NCI-H128 (cell line): ENCODE results near the gene UVRAG.
A peak's percentile ranks its signal among the peaks of the same experiment; 100 is the strongest.

Experiments used
- DNase-seq: peaks from one replicate; lab custom pipeline; 2025; ENCODE audit not compliant: unreplicated experiment; lab: John Stamatoyannopoulos, UW

UVRAG gene

GRCh38 chr11:75802913-75803820 is 11.8 kb upstream of the UVRAG start:
- DNase-seq = peak; percentile 42

GRCh38 chr11:75809111-75809510 is 5.9 kb upstream of the UVRAG start:
- DNase-seq = no peak

DNA sequence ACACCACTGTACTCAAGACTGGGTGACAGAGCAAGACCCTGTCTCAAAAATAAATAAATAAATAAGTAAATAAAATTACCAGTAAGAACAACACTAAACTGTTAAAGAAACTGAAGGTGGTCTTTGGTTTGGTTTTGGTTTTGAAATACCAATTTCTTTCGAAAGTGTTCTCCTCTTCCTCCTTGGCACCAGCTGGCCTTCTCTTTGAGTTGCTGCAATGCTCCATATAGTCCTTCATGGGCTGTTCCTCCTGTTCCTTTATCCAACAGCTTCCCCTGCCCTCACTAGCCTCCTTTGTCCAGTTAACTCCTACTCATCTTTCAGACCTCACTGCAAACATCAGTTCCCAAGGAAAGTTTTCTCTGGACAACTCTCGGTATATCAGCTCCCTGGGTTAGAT is 5.0 kb upstream of the UVRAG start:
- no peak for DNase-seq

- DNase-seq = no peak
Observed at GRCh38 chr11:75810637-75811390, 4.2 kb upstream of the UVRAG start.

GRCh38 chr11:75811485-75811884 is 3.5 kb upstream of the UVRAG start:
- no peak for DNase-seq

DNA sequence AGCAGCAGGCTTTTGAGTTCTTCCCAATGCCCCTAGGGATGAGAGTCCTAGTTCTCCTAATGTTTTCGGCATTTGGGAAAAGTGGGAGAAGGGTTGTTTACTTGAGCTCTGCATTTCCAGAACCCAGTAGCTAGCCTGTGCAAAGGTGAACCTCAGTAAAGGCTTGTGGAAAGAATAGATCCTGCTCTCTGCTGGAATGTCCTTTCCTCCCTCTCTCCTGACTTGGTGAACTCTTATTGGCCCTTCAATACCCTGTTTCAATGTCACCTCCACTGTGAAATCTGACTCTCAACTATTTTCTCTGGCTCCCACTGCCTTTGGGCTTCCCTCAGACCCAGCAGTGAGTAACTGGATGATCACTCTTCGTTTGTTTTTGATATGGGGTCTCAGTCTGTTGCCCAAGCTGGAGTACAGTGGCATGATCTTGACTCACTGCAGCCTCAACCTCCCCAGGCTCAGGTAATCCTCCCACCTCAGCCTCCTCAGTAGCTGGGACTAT is 2.4 kb upstream of the UVRAG start:
- no peak for DNase-seq

GRCh38 chr11:75813124-75813523 is 1.9 kb upstream of the UVRAG start:
- DNase-seq = no peak

GRCh38 chr11:75813622-75814039 is 1.4 kb upstream of the UVRAG start:
- no peak for DNase-seq

- no peak for DNase-seq
Observed at GRCh38 chr11:75814363-75814676, 690 bp upstream of the UVRAG start.

GRCh38 chr11:75815345-75816168 is 547 bp downstream of the UVRAG start:
- no peak for DNase-seq

DNA sequence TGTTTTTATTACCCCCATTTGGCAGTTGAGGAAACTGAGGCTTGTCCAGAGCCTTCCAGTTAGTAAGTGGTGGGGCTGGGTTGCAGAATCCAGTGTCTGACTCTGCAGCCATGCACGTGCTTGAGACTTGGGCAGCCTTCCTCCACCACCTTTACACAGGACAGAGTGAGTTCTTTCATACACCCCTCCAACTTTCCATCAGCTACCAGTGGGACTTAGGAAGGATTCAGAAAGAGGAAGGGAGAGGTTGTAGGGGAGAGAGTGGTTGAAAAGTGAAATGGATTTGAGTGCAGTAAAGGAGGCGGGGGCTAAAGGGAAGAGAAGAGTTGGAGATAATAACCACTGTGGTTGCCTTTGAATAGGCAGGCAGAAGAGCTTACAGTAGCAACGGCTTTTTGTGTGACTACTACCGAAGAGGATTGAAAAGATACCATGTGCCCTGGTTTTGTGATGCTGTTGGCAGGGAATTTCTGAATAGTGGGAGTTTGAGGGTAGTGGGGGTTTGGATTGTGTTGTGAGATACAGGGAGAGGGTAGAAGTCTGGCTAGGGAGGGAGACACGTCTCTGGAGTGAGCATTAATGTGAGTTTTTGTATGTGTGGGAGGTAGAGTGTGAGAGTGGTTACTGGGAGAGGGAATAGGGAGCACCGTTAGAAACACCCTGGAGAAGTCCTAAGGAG is 1.7 kb downstream of the UVRAG start:
- DNase-seq = no peak

DNA sequence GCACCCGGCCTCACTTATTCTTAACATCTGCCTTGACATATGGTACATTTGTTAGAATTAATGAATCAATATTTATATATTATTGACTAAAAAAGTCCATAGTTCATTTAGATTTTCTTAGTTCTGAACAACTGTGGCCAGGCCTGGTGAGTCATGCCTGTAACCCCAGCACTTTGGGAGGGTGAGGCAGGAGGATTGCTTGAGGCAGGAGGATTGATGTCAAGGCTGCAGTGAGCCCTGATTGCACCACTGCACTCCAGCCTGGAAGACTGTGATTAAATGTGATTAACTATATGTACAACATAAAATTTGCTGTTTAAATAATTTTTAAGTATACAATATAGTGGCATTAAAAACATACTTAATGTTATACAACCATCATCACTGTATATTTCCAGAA is 5.6 kb downstream of the UVRAG start:
- DNase-seq = no peak

- no peak for DNase-seq
Observed at GRCh38 chr11:75821202-75821601, 6.2 kb downstream of the UVRAG start.

DNA sequence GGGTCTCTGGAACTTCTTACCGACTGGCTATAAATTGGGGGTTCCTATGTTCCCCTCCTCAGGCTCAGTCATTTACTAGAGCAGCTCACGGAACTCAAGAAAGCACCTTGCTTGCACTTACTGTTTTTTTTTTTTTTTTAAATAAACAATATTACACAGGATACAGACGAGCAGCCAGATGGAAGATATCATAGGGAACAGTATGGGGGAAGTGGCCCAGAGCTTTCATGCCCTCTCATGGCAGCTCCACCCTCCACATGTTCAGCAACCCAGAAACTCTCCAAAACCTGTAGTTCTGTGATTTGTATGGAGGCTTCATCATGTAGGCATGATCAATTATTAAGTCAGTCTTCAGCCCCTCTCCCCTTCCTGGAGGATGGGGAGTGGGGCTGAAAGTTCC is 7.5 kb downstream of the UVRAG start:
- no peak for DNase-seq

- no peak for DNase-seq
Observed at GRCh38 chr11:75823415-75823814, 8.4 kb downstream of the UVRAG start.

DNA sequence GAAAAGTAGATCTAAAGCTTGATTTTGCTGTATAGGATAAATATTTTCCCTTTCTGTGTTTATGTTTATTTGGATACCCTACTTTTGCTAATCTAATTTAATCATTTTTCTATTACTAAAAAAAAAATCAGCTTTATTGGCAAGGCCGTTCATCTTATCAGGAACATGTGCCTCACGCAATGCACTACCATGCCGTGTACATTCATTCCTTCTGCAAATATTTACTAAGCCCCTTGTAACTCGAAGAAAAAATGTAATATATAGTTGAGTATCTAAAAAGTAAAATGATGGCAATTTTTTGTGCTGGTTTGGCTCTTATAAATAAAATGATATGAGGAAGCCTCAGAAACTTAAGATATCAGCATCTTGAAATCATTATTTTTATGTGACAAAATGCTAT is 8.9 kb downstream of the UVRAG start:
- DNase-seq = no peak

DNA sequence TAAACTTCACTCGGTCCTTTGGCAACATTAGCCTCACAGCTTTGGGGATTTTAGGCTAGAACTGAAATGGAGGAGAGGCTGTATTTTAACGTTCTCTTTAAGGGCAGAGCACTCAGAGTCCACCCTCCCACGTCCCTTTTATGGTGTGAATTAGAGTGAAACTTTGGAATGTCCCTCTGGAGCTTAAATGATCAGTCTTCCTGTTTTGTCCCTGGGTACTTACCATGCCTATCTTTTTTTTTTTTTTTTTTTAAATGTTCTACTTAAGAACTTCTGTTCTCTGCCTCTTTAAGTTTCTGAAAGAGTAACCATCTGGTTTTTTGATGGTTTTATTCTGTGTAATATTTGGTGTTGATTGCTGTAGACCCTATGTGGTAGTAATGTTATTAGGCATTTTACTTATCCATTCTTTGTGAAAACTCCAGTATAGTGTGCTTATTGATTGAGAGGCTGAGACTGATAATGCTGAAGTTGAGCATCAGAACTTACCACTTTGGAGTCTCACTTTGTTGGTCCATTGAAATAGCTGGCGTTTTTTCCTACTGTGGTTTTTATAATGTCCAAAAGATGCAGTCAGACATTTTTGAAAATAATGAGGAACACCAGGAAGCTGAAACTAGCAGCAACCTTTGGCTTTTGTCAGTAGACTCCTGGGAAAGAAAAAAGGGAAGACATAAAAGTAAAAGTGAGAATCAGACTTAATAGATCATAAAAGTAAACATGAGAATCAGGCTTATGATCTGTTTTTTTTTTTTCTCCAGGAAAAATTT is 11.6 kb downstream of the UVRAG start:
- no peak for DNase-seq

DNA sequence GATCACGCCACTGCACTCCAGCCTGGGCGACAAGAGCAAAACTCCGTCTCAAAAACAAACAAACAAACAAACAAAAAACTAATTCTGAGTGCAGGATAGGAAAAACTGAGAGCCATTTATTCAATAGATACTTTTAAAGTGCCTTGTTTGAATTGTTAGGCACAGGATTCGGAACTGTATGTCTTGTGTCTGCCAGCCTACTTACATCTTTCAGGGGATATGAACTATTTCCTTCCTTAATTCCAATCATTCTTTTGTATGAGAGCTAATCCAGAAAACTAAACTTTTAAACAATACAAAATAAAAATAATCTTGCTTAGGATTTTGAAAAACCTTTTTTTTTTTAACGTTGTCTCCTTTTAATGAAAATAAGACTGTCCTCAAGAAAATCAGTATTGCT is 12.6 kb downstream of the UVRAG start:
- no peak for DNase-seq

- DNase-seq = no peak
Observed at GRCh38 chr11:75831915-75832502, 17.0 kb downstream of the UVRAG start.

GRCh38 chr11:75834728-75835127 is 19.7 kb downstream of the UVRAG start:
- DNase-seq = no peak
